Natural killer cell (primary cell): ENCODE measurements around the gene EBF4. TPM values are rescaled to one million over a fixed set of nuclear protein-coding genes. Genes with fewer than 3 reads are reported as not detected.

ENCODE experiments used
- ATAC-seq, 3 donors: fragments of 150-1000 bp in 2 of 3; fragments of 200-7000 bp in 1 of 3; cut with Tn5 transposase; 1 replicate in 1 of 3; 2 replicates in 2 of 3; pipeline ENCODE4 v1.10.0; 2021; ENCODE audit warnings: mild to moderate bottlenecking in 2 of 3, moderate library complexity in 2 of 3
- DNase-seq, 2 donors: peaks; one replicate each; pipeline versions ENCODE4 v3.0.0 to v3.0.0-alpha.2; 2013 to 2021; ENCODE audit warnings: mixed read lengths in 1 of 2
- H3K27ac ChIP-seq: one replicate; pipeline ENCODE4 v1.5.1; 2013; ENCODE audit warnings: mild to moderate bottlenecking, low read length
- H3K27me3 ChIP-seq: one replicate; pipeline ENCODE4 v1.6.1; 2013; ENCODE audit warnings: low read length; ENCODE audit not compliant: control insufficient read depth, insufficient read depth
- H3K36me3 ChIP-seq: one replicate; pipeline ENCODE4 v1.6.1; 2013; ENCODE audit warnings: low read length; ENCODE audit not compliant: control insufficient read depth, insufficient read depth
- H3K4me1 ChIP-seq: one replicate; pipeline ENCODE4 v1.6.1; 2013; ENCODE audit warnings: low read length; ENCODE audit not compliant: control insufficient read depth, insufficient read depth
- H3K4me3 ChIP-seq: one replicate; pipeline ENCODE4 v1.5.1; 2013; ENCODE audit warnings: low read length
- H3K9me3 ChIP-seq: one replicate; pipeline ENCODE4 v1.6.1; 2013; ENCODE audit warnings: low read length; ENCODE audit not compliant: control insufficient read depth, insufficient read depth
- H3K27ac Mint-ChIP-seq, 2 donors: one replicate each; pipeline ENCODE4 v1.8.0; 2022; ENCODE audit warnings: mild to moderate bottlenecking in 2 of 2, mixed read lengths in 2 of 2, moderate library complexity in 1 of 2
- H3K27me3 Mint-ChIP-seq, 2 donors: one replicate each; pipeline ENCODE4 v1.8.0; 2022; ENCODE audit warnings: low read depth in 2 of 2, mixed read lengths in 2 of 2
- H3K36me3 Mint-ChIP-seq: one replicate; pipeline ENCODE4 v1.8.0; 2022; ENCODE audit warnings: mixed read lengths
- H3K4me1 Mint-ChIP-seq, 2 donors: one replicate each; pipeline ENCODE4 v1.8.0; 2022; ENCODE audit warnings: mixed read lengths in 2 of 2
- H3K4me3 Mint-ChIP-seq: one replicate; pipeline ENCODE4 v1.8.0; 2022; ENCODE audit warnings: mild to moderate bottlenecking, moderate library complexity, mixed read lengths
- H3K9me3 Mint-ChIP-seq, 2 donors: one replicate each; pipeline ENCODE4 v1.8.0; 2022; ENCODE audit warnings: mixed read lengths in 2 of 2
- WGBS: methylation state at CpG from one replicate; pipeline ENCODE4 v1.1.7; 2013; ENCODE audit warnings: missing lambda C conversion rate; ENCODE audit not compliant: insufficient coverage; 5-methylcytosine and 5-hydroxymethylcytosine counted together
- intact Hi-C: fragments of 100-400 bp; cut with micrococcal nuclease; formaldehyde crosslinking; loops from one replicate; pipeline ENCODE4 v1.14.2; 2022
- total RNA-seq, 4 donors: library from RNA; stranded (reverse); fragments of 120-200 nt in 1 of 4; gene quantifications; one replicate each; pipeline versions ENCODE4 v1.2.3 to v1.2.4, GENCODE V29; 2013 to 2022
- TF ChIP-seq, protein P1 (sequence below): fragments of 200-600 bp; IDR thresholded peaks from one replicate; pipeline ENCODE4 v1.8.0; 2022; ENCODE audit warnings: antibody characterized with exemption

The EBF4 gene
- total RNA-seq, 3 donors from 2014 or later (not counting 1 experiment from before 2014, with no cell fraction given), result 17.1 to 21.7 (median 20.4) TPM

GRCh38 chr20:2753461-2754040 is 61.0 kb downstream of the EBF4 start:
- Mint-ChIP-seq H3K4me1 (peaks cover 30 to 51% of the 10 kb centered on the region in 2 donors), H3K9me3 (no peaks in the 10 kb centered on the region), H3K27me3 (peaks cover 7 to 38% of the 10 kb centered on the region in 2 donors), H3K27ac (peak overlapping the region in 1 of 2 donors; percentile 70), H3K36me3 (no peaks in the 10 kb centered on the region), H3K4me3 (peak overlapping the region; percentile 92)
- no peak for ATAC-seq
- Histone ChIP-seq H3K4me1 (peaks cover 45% of the 10 kb centered on the region), H3K9me3 (peaks cover 2% of the 10 kb centered on the region), H3K27me3 (peaks cover 18% of the 10 kb centered on the region), H3K27ac (no peak overlapping the region), H3K4me3 (no peak overlapping the region), H3K36me3 (no peaks in the 10 kb centered on the region)
- intact Hi-C loops, result loop anchor here (5.0 kb wide), 1 partner anchor 249 kb away; no protein-coding TSS in a partner anchor
- WGBS, result 82% methylated on average over 6 of the region's 6 CpGs
- DNase-seq, result no peak
- TF ChIP-seq, protein P1, sequence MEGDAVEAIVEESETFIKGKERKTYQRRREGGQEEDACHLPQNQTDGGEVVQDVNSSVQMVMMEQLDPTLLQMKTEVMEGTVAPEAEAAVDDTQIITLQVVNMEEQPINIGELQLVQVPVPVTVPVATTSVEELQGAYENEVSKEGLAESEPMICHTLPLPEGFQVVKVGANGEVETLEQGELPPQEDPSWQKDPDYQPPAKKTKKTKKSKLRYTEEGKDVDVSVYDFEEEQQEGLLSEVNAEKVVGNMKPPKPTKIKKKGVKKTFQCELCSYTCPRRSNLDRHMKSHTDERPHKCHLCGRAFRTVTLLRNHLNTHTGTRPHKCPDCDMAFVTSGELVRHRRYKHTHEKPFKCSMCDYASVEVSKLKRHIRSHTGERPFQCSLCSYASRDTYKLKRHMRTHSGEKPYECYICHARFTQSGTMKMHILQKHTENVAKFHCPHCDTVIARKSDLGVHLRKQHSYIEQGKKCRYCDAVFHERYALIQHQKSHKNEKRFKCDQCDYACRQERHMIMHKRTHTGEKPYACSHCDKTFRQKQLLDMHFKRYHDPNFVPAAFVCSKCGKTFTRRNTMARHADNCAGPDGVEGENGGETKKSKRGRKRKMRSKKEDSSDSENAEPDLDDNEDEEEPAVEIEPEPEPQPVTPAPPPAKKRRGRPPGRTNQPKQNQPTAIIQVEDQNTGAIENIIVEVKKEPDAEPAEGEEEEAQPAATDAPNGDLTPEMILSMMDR, result no peak

- TF ChIP-seq, protein P1, result no peak
- Histone ChIP-seq H3K27me3 (peaks cover 18% of the 10 kb centered on the region), H3K36me3 (no peaks in the 10 kb centered on the region), H3K9me3 (peaks cover 2% of the 10 kb centered on the region), H3K27ac (no peak overlapping the region), H3K4me1 (peaks cover 45% of the 10 kb centered on the region), H3K4me3 (no peak overlapping the region)
- Mint-ChIP-seq H3K9me3 (no peaks in the 10 kb centered on the region), H3K4me3 (peak overlapping the region; percentile 47), H3K27ac (no peak overlapping the region), H3K4me1 (peaks cover 30 to 51% of the 10 kb centered on the region in 2 donors), H3K36me3 (no peaks in the 10 kb centered on the region), H3K27me3 (peaks cover 7 to 38% of the 10 kb centered on the region in 2 donors)
- intact Hi-C loops, result loop anchor here (5.0 kb wide), 1 partner anchor 248 kb away; no protein-coding TSS in a partner anchor
- ATAC-seq (no peak), DNase-seq (no peak)
- 83% methylated on average over 2 of the region's 2 CpGs for whole genome bisulfite sequencing
Measured at GRCh38 chr20:2754424-2754823, 61.8 kb downstream of the EBF4 start.

GRCh38 chr20:2755451-2756055 is 63.0 kb downstream of the EBF4 start:
- peaks cover 39% of the 10 kb centered on the region for H3K4me1 ChIP-seq
- no peak overlapping the region for H3K27ac Mint-ChIP-seq
- H3K27ac ChIP-seq, result no peak overlapping the region
- peaks cover 2% of the 10 kb centered on the region for H3K9me3 ChIP-seq
- no peak for DNase-seq
- peaks cover 24 to 41% of the 10 kb centered on the region in 2 donors for H3K4me1 Mint-ChIP-seq
- 59% methylated on average over 18 of the region's 18 CpGs for WGBS
- H3K36me3 ChIP-seq, result no peaks in the 10 kb centered on the region
- peaks cover 18% of the 10 kb centered on the region for H3K27me3 ChIP-seq
- peaks cover 7 to 32% of the 10 kb centered on the region in 2 donors for H3K27me3 Mint-ChIP-seq
- H3K4me3 ChIP-seq, result no peak overlapping the region
- TF ChIP-seq, protein P1, result no peak
- intact Hi-C loops, result no loop called here
- H3K4me3 Mint-ChIP-seq, result no peak overlapping the region
- no peaks in the 10 kb centered on the region for H3K9me3 Mint-ChIP-seq
- no peak for ATAC-seq
- no peaks in the 10 kb centered on the region for H3K36me3 Mint-ChIP-seq
